GM12873 (cell line): ENCODE results near the gene SRGAP1.

ENCODE experiments used
- TF ChIP-seq, protein P1 (sequence below): IDR thresholded peaks from 2 replicates; pipeline ENCODE4 v1.5.1; 2012; ENCODE audit warnings: low read depth, mild to moderate bottlenecking, moderate library complexity, low read length, control low read depth; ENCODE audit not compliant: insufficient read depth; ENCODE audit errors: missing control alignments

SRGAP1 gene

DNA sequence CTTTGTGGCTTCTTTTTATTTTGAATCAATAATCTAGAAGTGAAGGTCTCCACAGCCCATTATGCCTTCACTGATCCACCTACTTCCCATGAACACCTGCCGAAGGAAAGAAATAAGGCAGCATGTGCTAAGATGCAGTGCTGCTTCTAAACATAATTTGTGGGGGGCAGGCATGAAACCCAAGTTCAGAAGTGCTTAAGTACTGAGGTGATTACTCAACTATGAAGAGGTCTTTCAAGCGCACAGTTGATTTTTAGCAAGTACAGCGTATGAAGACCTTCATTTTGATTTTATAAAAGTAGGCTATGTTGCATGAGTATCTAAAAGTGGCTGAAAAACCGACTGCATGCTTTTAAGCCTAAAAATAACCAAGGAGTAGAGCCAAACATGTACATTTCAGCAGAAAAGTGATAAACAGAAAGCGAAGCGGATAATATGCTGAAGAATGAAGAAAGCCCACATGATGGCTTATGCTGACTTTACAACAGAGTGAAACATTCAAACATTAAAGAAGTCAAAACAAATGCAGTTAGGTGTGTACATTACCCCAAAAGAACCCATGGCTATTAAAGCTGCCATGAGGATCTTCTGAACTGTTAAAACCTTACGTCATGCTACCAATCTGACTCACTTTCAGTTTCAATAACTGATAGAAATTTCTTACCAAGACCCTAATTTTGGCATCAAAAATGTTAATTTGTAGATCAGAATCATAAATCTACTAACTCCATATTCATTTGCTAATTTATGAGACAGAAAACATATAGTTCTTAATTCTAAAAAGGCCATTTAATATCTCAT lies 348.3 kb downstream of the SRGAP1 start:
- TF ChIP-seq, protein P1, sequence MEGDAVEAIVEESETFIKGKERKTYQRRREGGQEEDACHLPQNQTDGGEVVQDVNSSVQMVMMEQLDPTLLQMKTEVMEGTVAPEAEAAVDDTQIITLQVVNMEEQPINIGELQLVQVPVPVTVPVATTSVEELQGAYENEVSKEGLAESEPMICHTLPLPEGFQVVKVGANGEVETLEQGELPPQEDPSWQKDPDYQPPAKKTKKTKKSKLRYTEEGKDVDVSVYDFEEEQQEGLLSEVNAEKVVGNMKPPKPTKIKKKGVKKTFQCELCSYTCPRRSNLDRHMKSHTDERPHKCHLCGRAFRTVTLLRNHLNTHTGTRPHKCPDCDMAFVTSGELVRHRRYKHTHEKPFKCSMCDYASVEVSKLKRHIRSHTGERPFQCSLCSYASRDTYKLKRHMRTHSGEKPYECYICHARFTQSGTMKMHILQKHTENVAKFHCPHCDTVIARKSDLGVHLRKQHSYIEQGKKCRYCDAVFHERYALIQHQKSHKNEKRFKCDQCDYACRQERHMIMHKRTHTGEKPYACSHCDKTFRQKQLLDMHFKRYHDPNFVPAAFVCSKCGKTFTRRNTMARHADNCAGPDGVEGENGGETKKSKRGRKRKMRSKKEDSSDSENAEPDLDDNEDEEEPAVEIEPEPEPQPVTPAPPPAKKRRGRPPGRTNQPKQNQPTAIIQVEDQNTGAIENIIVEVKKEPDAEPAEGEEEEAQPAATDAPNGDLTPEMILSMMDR: no peak

GRCh38 chr12:64193931-64194330 lies 349.4 kb downstream of the SRGAP1 start:
- TF ChIP-seq, protein P1: no peak

GRCh38 chr12:64194333-64195149 lies 350.0 kb downstream of the SRGAP1 start:
- TF ChIP-seq, protein P1: no peak

DNA sequence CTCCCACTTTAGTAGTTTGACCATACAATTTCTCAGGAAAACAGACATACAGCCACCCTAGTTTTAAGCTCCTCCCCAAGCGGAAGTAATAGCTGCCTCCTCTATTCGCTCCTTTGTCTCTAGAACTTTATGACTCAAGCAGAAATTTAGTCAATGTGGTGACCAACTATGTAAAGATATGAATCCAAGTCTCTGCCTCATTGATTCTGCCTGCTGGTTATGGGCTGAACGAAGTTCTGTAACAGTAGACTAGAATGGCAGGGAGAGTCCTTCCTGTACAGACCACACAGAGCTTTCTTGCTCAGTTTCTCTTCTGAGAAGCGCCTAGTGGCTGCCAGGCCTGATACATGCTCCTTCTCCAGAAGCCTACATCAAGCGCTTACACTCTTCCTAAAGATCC lies 358.5 kb downstream of the SRGAP1 start:
- TF ChIP-seq, protein P1: no peak

DNA sequence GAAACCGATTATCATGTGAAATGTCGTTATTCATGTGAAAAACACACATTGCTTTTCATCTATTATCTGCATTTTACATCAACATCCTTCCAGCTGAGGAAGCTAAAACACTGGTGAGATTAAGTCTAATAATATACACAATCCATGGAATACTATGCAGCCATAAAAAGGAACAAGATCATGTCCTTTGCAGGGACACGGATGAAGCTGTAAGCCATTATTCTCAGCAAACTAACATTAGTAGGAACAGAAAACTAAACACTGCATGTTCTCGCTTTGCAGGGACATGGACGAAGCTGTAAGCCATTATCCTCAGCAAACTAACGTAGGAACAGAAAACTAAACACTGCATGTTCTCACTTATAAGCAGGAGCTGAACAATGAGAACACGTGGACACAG lies 359.3 kb downstream of the SRGAP1 start:
- TF ChIP-seq, protein P1: no peak

DNA sequence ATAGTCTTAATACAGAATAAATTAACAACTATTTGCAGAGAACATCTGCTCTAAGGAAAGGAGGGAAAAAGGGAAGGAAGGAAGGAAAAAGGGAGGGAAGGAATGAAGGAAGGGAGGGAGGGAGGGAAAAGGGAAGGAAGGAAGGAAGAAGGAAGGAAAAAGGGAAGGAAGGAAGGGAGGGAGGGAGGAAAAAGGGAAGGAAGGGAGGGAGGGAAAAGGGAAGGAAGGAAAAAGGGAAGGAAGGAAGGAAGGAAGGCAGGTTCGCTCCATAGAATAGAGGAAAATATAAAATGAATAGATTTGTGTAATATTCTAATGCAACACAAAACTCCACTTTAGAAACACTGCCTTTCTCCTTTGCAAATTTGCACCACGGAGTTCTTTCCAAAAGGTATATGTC lies 361.0 kb downstream of the SRGAP1 start:
- TF ChIP-seq, protein P1: no peak

DNA sequence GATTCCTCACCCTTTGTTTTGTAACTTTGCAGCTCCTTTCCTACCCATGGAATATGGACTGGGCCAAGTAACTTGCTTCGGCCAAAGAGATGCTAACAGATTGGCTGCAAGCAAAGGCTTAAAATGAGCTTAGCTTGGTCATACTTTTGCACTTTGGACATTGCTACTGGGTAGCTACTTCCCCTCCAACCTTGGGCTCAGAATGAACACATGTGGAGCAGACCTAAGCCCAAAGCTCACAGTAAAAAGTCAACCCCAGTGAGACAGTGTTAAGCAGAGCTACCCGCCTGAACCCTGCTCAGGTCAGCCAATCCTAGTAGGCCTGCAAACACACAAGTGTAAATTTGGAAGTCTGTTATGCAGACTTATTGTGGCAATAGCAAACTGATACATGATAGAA lies 363.0 kb downstream of the SRGAP1 start:
- TF ChIP-seq, protein P1: no peak
